NCI-H345 treated with DMSO at 0.1 percent for 48 hours (cell line): Measurements from ENCODE around the gene ACOXL.

ENCODE experiments used
- DNase-seq: peaks from one replicate; lab custom pipeline; 2025; ENCODE audit not compliant: unreplicated experiment; lab: John Stamatoyannopoulos, UW

Gene ACOXL

DNA sequence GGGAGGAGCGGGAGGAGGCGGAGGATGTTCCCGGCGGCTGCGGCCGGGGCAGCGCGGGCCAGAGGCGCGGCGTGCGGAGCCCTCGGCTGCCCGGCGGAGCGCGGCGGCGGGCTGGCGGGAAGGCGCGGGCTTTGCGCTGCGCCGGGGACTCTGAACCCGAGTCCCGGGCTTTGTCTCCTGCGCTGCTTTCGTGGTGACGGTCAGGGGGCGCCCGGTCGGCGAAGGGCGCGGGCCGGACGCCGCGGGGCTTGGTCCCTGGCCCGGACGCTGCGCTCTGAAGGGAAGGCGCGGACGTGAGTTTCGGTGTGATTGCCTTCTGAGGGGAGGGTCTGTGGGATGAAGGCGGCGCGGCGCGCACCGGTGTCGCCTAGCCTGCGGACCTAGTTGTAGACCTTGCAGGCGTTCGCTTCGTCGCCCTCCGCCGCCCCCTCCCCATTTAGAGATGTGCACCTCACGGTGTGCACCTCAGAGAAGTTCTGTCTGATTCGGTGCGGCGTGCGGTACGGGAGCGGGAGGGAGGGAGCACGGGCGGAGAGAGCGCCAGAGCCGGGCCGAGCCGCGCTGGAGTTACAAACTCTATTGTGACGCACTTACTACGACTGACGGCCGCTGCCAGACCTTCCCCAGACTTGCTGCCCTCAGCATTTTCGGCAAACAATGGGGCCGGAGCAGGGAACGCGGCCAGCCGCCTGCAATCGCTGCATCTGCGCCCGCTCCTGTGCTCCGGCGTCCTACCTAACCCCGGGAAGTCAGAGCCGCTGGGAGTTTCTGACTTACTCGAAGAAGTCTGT, 390.5 kb downstream of the ACOXL start:
- DNase-seq = peak; percentile 50

DNA sequence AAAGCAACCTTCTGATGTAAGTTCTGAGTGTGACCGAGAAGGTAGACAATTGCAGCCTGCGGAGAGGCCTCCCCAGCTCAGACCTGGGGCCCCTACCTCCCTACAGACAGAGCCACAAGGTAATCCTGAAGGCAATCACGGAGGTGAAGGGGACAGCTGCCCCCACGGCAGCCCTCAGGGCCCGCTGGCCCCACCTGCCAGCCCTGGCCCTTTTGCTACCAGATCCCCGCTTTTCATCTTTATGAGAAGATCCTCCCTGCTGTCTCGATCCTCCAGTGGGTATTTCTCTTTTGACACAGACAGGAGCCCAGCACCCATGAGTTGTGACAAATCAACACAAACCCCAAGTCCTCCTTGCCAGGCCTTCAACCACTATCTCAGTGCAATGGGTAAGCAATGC, 391.4 kb downstream of the ACOXL start:
- DNase-seq = no peak

DNA sequence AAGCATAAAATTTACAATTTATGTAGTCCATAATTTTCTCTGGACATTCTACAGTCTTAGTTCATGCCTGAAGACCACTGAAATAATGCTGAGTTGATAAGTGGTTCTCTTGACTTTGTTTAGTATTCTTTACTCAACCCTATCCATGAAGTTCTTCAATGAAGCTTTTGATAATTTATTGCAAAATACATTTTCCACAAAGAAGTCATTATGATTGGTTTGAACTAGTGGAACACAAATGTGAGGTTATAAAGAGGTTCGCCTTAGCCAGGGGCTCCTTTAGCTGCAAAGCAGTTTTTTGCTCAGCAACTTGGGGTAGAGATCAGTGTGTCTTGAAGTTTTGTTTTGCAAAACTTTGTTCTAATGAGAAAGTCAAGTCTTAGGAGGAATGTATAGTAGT, 394.2 kb downstream of the ACOXL start:
- DNase-seq = no peak

- peak; percentile 7 for DNase-seq
Observed at GRCh38 chr2:111127351-111127750, 395.0 kb downstream of the ACOXL start.

- no peak for DNase-seq
Observed at GRCh38 chr2:111128096-111128495, 395.7 kb downstream of the ACOXL start.

DNA sequence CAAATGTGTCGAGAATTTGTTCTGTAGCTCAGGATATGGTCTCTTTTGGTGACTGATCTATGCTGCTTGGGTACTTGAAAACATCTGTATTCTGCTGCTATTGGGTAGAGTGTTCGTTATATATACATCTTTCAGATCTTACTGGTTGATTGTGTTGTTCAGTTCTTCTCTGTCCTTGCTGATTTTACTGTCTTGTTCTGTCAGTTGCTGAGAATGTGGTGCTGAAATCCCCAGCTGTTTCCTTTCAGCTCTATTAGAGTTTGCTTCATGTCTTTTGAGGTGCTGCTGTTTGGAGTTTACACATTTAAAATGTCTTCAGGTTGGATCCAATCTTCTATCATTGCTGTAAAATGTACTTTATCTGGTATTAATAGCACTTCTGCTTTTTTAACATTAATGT, 401.2 kb downstream of the ACOXL start:
- no peak for DNase-seq

DNA sequence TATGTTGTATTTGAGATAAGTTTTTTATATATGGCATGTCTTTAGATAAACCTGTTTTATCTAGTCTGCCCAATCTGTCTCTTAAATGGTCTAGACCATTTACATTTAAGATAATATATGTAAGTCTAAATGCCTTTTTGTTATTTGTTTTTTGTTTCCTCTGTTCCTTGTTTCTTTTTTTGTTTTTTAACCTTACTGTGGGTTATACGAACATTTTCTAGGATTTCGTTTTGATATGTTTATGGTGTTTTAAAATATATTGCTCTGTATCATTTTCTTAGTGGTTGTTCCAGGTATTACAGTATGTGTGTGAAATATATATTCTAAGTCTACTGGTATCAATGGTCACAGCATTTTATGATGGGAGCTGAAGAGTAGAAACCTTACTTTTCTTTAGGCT, 401.7 kb downstream of the ACOXL start:
- no peak for DNase-seq

DNA sequence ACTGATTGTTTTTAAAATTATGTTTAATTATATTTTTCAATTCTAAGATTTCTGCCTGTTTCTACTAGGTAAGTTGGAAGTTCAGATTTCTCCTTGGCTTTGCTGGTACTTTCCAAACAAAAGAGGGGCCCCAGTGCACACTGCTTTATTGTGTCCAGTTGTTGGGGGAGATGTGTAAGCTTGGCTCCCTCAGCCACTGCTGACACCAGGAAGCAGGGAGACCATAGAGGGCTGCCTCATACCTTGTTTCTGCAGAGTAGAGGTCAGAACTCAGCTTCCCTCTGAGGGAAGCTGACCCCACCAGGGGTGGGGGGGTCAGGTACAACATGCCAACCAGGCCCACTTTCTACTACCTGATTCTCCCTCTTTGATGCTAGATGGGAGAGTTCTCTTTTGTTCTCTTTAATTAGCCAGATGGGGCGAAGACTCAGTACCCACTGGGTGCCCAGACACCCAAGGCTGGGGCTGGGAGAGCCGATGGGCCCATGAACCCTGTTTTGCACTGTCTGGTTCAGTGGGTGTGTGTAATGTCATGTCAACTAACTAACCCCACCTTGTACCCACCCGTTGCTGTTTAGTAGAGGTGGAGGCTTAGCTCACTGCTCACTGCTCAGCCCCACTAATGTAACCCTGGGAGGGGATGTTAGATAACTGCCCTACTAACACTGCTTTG, 403.0 kb downstream of the ACOXL start:
- DNase-seq = no peak

- no peak for DNase-seq
Observed at GRCh38 chr2:111135910-111136297, 403.5 kb downstream of the ACOXL start.

DNA sequence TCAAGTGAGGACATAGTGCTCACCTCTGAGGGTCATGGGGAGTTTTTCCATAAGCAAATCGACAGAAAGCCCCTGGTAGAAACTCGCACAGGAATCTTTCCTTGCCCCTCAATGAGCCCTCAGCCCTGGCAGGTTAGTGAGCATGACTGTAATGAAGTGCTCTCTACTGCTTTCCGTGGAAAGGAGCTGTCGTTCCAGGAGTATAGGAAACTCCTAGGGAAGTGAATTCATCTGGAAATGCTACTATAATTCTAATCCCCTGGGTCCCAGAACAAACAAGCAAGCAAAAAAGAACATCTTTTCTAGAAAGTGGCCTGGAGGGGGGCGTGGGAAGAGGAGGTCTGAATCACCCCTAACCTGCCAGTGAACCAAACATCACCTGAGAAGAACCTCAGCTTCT, 406.5 kb downstream of the ACOXL start:
- no peak for DNase-seq

GRCh38 chr2:111139637-111140317, 407.4 kb downstream of the ACOXL start:
- DNase-seq = peak; percentile 40

DNA sequence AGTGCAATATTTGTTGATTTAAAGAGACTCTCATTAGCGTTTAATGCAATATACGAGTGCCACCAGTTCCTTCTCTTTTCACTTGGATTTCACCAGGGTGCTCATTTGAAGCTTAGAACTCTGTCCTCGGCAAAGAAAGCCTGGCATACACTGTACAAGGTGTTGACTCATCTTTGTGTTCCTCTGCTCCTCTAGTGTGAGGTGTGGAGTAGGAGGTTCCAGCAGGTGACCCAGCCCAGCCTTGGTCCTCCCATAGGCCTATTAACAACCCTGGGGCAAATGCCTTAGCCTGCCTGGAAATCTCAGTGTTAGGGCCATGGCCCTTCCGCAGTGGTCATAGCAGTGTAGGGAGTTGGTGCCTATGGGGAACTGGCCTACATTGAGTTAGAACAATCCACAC, 408.4 kb downstream of the ACOXL start:
- no peak for DNase-seq

- no peak for DNase-seq
Observed at GRCh38 chr2:111142101-111142500, 409.7 kb downstream of the ACOXL start.

DNA sequence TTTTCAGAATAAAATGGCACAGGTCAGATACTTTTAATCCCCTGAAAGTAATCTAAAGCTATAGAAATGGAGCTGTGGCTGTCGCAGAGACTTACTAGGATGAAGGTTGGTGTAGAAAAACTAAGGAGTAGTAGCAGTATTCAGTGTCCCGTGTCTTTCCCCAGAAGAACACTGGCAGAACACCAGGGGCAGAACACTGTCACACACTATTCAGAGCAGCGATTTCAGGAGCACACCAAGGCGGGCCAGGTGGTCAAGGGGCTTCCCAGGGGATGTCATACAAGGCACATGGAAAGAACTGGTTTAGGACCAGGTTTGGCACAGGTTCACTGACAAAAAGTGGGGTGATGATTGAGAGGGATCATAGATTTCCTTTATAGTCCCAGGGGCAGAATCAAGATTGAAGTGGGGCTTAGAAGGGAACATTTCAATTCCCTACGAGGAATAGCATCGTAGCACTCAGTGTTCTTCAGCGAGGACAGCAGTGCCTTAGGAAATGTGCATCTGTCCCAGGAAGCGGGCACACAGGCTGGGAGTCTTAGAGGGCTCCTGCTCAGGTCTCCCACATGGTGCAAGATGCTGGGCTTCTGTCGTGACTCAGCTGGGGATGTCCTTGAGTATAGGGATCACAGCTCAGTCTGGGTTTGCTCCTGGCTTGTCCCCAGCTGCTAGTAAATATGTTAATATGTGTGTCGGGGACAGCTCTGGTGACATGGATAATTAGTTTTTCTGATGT, 410.9 kb downstream of the ACOXL start:
- no peak for DNase-seq

DNA sequence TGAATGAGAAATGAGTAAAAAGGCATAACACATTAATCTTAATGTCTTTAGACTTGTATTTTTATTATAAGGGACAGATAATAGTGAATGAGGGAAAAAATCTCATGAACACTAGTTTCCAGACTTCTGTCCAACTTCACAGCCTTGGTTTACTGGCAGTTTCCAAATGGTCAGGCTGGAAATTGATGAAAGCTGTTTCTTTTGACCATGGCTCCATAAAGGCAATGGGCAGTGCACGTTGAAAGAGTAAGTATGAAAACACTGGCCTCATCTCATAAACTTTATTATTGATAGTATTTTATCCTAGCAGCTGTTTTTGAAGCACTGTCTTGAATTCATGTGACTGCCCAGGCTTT, 411.4 kb downstream of the ACOXL start:
- DNase-seq = no peak

- no peak for DNase-seq
Observed at GRCh38 chr2:111145103-111145760, 412.9 kb downstream of the ACOXL start.

- no peak for DNase-seq
Observed at GRCh38 chr2:111145951-111146350, 413.6 kb downstream of the ACOXL start.

GRCh38 chr2:111148225-111148873, 416.0 kb downstream of the ACOXL start:
- no peak for DNase-seq

DNA sequence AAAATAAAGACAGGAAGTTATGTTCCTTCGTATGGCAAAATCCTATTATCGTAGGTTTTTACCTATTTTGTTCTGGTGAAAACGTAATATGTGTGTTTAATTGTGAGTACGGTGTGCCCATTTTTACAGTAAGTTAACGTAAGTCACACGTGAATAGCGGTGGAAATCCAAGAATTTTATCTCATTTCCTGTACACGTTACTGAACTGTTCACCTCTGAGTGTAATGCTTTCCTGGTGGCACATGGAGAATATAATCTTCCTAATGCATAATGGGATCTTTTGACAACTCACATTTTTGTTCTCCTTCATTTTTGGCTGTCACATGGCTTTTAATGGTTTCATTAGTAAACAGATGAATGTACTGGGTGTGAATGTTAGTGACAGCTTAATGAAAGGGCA, 416.6 kb downstream of the ACOXL start:
- no peak for DNase-seq

DNA sequence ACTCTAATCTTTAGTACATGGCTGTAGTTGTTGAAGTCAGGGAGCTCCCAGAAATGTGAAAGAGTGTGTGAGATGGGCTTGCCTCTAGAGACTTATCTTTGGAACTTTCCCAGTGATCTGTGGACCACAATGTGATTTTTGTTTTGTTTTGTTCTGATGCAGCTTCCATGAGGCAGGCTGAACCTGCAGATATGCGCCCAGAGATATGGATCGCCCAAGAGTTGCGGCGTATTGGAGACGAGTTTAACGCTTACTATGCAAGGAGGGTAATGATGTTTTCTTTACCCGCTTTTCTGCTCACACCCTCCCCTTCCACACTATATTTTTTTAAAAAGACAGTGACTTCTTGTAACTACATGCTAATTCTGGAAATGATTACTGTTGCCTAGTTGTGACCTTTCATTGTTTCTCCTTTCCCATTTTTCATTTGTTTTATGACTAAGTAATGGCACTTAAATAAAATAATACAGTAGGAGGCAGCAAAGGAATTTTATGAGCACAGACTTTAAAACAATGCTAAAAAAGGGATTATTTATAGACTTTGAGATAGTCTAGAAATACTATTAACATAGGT, 417.6 kb downstream of the ACOXL start:
- no peak for DNase-seq
